Measurements from ENCODE around the gene PCCA.

DNA sequence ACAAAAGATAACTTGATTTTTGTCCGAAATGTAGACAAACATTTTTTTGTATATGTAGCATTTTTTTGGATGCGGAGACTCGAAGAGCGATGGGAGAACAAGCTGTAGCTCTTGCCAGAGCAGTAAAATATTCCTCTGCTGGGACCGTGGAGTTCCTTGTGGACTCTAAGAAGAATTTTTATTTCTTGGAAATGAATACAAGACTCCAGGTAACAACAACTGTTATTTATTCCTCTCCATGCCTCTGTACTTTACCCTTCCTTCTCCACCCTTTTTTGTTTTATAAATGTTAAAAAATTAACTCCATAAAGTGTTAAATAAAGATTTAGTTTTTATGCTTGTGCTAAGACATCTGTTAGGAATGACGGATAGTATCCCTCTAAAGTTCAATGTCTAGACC lies 184.2 kb downstream of the PCCA start:
- TF ChIP-seq LEF1 (IDR thresholded peaks at IDR 0.05; ENCODE audit: borderline replicate concordance) (no peak), SUZ12 (IDR thresholded peaks at IDR 0.05) (no peak), TARDBP (IDR thresholded peaks at IDR 0.05) (no peak), ARNT (IDR thresholded peaks at IDR 0.05) (no peak), FOXA1 (IDR thresholded peaks at IDR 0.05) (no peak)
